ENCODE data around the gene ZSCAN1. TPM values are rescaled to one million over a fixed set of nuclear protein-coding genes. Genes with fewer than 3 reads are reported as not detected.

ZSCAN1 gene
- 0.23 TPM in 1 of 2 replicates, not detected in the other for total RNA-seq (ENCODE audit: low replicate concordance)

GRCh38 chr19:58033741-58034476 lies at the start of gene ZSCAN1:
TSS of gene ZSCAN1 (plus strand) at chr19:58034025. CDS start at chr19:58037837, 3,812 bp downstream.

DNA sequence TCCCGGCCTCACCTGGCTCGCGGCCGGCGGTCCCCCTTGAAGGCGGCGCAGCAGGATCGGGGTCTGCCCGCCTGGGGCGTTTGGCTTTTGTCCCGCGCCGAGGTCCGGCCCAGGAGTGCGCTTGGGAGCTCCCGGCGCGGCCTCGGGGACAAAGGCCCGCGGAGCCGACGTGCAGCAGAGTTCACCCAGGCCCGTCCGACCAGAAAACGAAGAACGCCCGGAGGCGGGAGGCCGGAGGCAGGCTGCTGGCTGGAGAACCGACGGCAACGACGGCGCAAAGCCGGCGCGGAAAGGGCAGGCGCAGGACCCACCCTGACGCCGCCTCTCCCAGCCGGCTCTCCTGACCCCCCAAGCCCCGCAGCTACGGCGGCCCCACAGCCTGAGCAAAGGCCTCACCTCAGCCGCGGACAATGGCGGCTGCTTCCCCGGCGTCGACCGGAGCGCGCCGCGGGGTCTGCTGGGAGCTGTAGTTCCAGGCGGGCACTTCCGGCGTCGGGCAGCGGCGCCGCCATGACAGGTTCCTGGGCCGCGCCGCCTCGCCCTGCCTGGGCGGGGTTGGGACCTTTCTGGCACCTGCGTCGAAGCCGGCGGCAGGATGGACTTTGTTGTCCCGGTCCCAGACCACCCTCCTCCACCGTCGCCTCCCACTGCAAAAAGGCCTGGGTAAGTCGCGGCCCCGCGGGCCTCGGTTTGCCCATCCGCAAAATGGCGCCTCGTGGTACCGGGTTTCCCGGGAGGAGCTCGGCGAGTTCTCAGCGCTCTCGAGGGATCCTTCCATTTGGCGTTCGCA lies 31.2 kb upstream of the ZSCAN1 start, which contains the start of gene ZNF606:
Gene ZNF606, minus strand, starts transcription at position 437 of the 790 bp plus-strand sequence. CDS start 1,501 bp downstream, outside the sequence.

GRCh38 chr19:58059003-58059670 lies 25.3 kb downstream of the ZSCAN1 start, which contains the start of gene ZNF135:
TSS of gene ZNF135 (plus strand) at chr19:58059282. CDS start at chr19:58060003, 721 bp downstream.

GRCh38 chr19:58097781-58098681 lies 64.2 kb downstream of the ZSCAN1 start, which contains the start of gene ZSCAN18:
TSS of gene ZSCAN18 (minus strand) at chr19:58098231. CDS start at chr19:58090267, 7,964 bp downstream.

Other genes with a start within 250 kb of the ZSCAN1 start
- 3.4 and 3.7 TPM in 2 replicates for gene ZNF552, start 219.1 kb upstream of the ZSCAN1 start, total RNA-seq (ENCODE audit: low replicate concordance)
- 13.1 and 17.8 TPM in 2 replicates for gene ZNF587B, start 203.7 kb upstream of the ZSCAN1 start, total RNA-seq (ENCODE audit: low replicate concordance)
- gene ZNF587, start 184.2 kb upstream of the ZSCAN1 start, total RNA-seq (ENCODE audit: low replicate concordance) = 16.4 and 25.2 TPM in 2 replicates
- gene ZNF814, start 145.0 kb upstream of the ZSCAN1 start, total RNA-seq (ENCODE audit: low replicate concordance) = 7.5 and 7.7 TPM in 2 replicates
- 18.7 and 22.5 TPM in 2 replicates for gene ZNF417, start 117.4 kb upstream of the ZSCAN1 start, total RNA-seq (ENCODE audit: low replicate concordance)
- 5.1 and 12.8 TPM in 2 replicates for gene ZNF418, start 98.6 kb upstream of the ZSCAN1 start, total RNA-seq (ENCODE audit: low replicate concordance)
- gene ZNF256, start 86.3 kb upstream of the ZSCAN1 start, total RNA-seq (ENCODE audit: low replicate concordance) = 4.3 and 6.0 TPM in 2 replicates
- 0.23 TPM in 2 replicates for gene C19orf18, start 59.5 kb upstream of the ZSCAN1 start, total RNA-seq (ENCODE audit: low replicate concordance)
- gene ZNF606, start 31.2 kb upstream of the ZSCAN1 start, total RNA-seq (ENCODE audit: low replicate concordance) = 7.4 and 12.3 TPM in 2 replicates
- 3.6 and 3.9 TPM in 2 replicates for gene ZNF135, start 25.3 kb downstream of the ZSCAN1 start, total RNA-seq (ENCODE audit: low replicate concordance)
- 12.3 and 26.2 TPM in 2 replicates for gene ZSCAN18, start 64.2 kb downstream of the ZSCAN1 start, total RNA-seq (ENCODE audit: low replicate concordance)
- 9.7 and 12.7 TPM in 2 replicates for gene ZNF329, start 116.8 kb downstream of the ZSCAN1 start, total RNA-seq (ENCODE audit: low replicate concordance)
- 10.6 and 23.0 TPM in 2 replicates for gene ZNF274, start 149.0 kb downstream of the ZSCAN1 start, total RNA-seq (ENCODE audit: low replicate concordance)
- gene ZNF544, start 194.9 kb downstream of the ZSCAN1 start, total RNA-seq (ENCODE audit: low replicate concordance) = 13.8 and 29.7 TPM in 2 replicates
- gene ZNF8, start 244.9 kb downstream of the ZSCAN1 start, total RNA-seq (ENCODE audit: low replicate concordance) = 1.6 and 2.6 TPM in 2 replicates